ELR (cell line): ENCODE data around the gene ZYG11A.
A peak's percentile ranks its signal among the peaks of the same experiment; 100 is the strongest.

ENCODE experiments used
- DNase-seq: peaks from one replicate; pipeline ENCODE4 v3.0.0-alpha.2; 2015; ENCODE audit warnings: low read depth

The ZYG11A gene

GRCh38 chr1:52918201-52918600 lies 75.6 kb downstream of the ZYG11A start:
- no peak for DNase-seq

- no peak for DNase-seq
Observed at GRCh38 chr1:52919051-52919722, 76.6 kb downstream of the ZYG11A start.

- no peak for DNase-seq
Observed at GRCh38 chr1:52919723-52920483, 77.3 kb downstream of the ZYG11A start.

- peak; percentile 35 for DNase-seq
Observed at GRCh38 chr1:52920791-52921291, 78.3 kb downstream of the ZYG11A start.

GRCh38 chr1:52925571-52926005 lies 83.0 kb downstream of the ZYG11A start:
- DNase-seq = no peak

- no peak for DNase-seq
Observed at GRCh38 chr1:52926864-52927211, 84.3 kb downstream of the ZYG11A start.

GRCh38 chr1:52927212-52928014 lies 84.9 kb downstream of the ZYG11A start, which contains the start of gene SCP2:
TSS of gene SCP2 (plus strand) at chr1:52927276. CDS start at chr1:52927397, 121 bp downstream.
- DNase-seq = peak; percentile 75

GRCh38 chr1:52928015-52928404 lies 85.5 kb downstream of the ZYG11A start:
- no peak for DNase-seq

- no peak for DNase-seq
Observed at GRCh38 chr1:52929019-52929418, 86.5 kb downstream of the ZYG11A start.

- DNase-seq = no peak
Observed at GRCh38 chr1:52937433-52938182, 95.0 kb downstream of the ZYG11A start.

GRCh38 chr1:52938183-52938451 lies 95.6 kb downstream of the ZYG11A start:
- no peak for DNase-seq

GRCh38 chr1:52943876-52944416 lies 101.4 kb downstream of the ZYG11A start:
- no peak for DNase-seq

- DNase-seq = no peak
Observed at GRCh38 chr1:52944566-52944965, 102.0 kb downstream of the ZYG11A start.
